GM12878 (cell line): ENCODE data around the gene CSRP3.

Experiments
- CHD4 ChIP-seq: fragments of 200-600 bp; sonication (generic); IDR thresholded peaks from 2 replicates; pipeline ENCODE4 v1.6.1; 2016; ENCODE audit warnings: mild to moderate bottlenecking
- CTCF ChIP-seq, 3 experiments: IDR thresholded peaks in 2 of 3; conservative IDR thresholded peaks in 1 of 3; 2 replicates each; pipeline ENCODE4 v1.5.1; 2011; ENCODE audit warnings: low read depth in 3 of 3, low read length in 3 of 3, mild to moderate bottlenecking in 3 of 3, control low read depth in 2 of 3, moderate library complexity in 2 of 3, inconsistent platforms in 1 of 3, mixed read lengths in 1 of 3; ENCODE audit not compliant: control insufficient read depth in 2 of 3, insufficient read depth in 1 of 3; ENCODE audit errors: extremely low read depth in 1 of 3
- E4F1 ChIP-seq: fragments of 450-650 bp; IDR thresholded peaks from 2 replicates; pipeline ENCODE4 v1.6.1; 2018; ENCODE audit warnings: borderline replicate concordance, mild to moderate bottlenecking; ENCODE audit not compliant: partially characterized antibody
- EZH2 ChIP-seq: IDR thresholded peaks from 2 replicates; pipeline ENCODE4 v1.6.1; 2012; ENCODE audit warnings: low read depth, mild to moderate bottlenecking, control low read depth, inconsistent platforms, low read length, borderline replicate concordance; ENCODE audit not compliant: control insufficient read depth
- HCFC1 ChIP-seq: fragments of 150-350 bp; IDR thresholded peaks from 2 replicates; pipeline ENCODE4 v1.6.1; 2014; ENCODE audit warnings: low read length
- KDM1A ChIP-seq: fragments of 200-600 bp; sonication (generic); IDR thresholded peaks from 2 replicates; pipeline ENCODE4 v1.6.1; 2016; ENCODE audit warnings: borderline replicate concordance
- NR2F1 ChIP-seq: fragments of 450-650 bp; conservative IDR thresholded peaks from 2 replicates; pipeline ENCODE4 v1.6.1; 2017; ENCODE audit warnings: mild to moderate bottlenecking
- NRF1 ChIP-seq: conservative IDR thresholded peaks from 2 replicates; pipeline ENCODE4 v1.6.1; 2011; ENCODE audit warnings: mild to moderate bottlenecking, low read depth, low read length, improper control_type of control experiment
- PML ChIP-seq: IDR thresholded peaks from 2 replicates; pipeline ENCODE4 v1.6.1; 2012; ENCODE audit warnings: low read length, inconsistent platforms
- POLR2A ChIP-seq: IDR thresholded peaks from 2 replicates; pipeline ENCODE4 v1.6.1; 2011; ENCODE audit warnings: low read depth, mild to moderate bottlenecking, low read length
- SIN3A ChIP-seq: IDR thresholded peaks from 2 replicates; pipeline ENCODE4 v1.6.1; 2012; ENCODE audit warnings: low read depth, low read length, improper control_type of control experiment
- TAF1 ChIP-seq: IDR thresholded peaks from 2 replicates; pipeline ENCODE4 v1.6.1; 2011; ENCODE audit warnings: mild to moderate bottlenecking, low read depth, low read length, borderline replicate concordance
- TF ChIP-seq, protein P1 (sequence below): IDR thresholded peaks from 2 replicates; pipeline ENCODE4 v1.6.1; 2012; ENCODE audit warnings: low read length, inconsistent platforms
- TF ChIP-seq, protein P2 (sequence below): IDR thresholded peaks from 2 replicates; pipeline ENCODE4 v1.6.1; 2011; ENCODE audit warnings: mild to moderate bottlenecking, low read depth, low read length, moderate library complexity; ENCODE audit not compliant: insufficient replicate concordance

DNA sequence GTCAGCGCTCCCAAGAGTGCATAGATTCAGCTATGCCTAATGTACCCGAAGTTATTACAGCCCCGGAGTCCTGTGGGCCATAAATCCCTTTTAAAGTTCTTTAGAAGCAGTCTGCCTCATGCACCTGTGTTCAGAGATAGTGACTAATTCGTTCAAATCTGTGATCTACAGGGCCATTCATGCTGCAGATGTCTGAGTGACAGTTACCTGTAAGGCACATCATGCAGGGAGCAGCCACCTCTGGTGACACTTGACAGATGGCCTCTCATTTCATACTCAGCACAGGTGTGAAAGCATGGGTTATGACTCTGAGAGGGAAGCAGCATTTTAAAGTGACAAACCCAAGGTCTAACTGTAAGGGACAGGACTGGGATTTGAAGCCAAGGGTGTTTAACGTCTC, 41.4 kb upstream of the CSRP3 start:
- TF ChIP-seq KDM1A (no peak), NRF1 (no peak), TAF1 (no peak), SIN3A (no peak), E4F1 (no peak), POLR2A (no peak), CTCF (IDR thresholded peaks at IDR 0.05 in 2 of 3, conservative IDR thresholded peaks at IDR 0.05 in 1 of 3; ENCODE audit: control insufficient read depth in 2 of 3, extremely low read depth in 1 of 3, insufficient read depth in 1 of 3, low read depth in 3 of 3, low read length in 3 of 3) (no peak), EZH2 (no peak), CHD4 (no peak), NR2F1 (no peak), PML (no peak), HCFC1 (no peak)
- TF ChIP-seq, protein P1, sequence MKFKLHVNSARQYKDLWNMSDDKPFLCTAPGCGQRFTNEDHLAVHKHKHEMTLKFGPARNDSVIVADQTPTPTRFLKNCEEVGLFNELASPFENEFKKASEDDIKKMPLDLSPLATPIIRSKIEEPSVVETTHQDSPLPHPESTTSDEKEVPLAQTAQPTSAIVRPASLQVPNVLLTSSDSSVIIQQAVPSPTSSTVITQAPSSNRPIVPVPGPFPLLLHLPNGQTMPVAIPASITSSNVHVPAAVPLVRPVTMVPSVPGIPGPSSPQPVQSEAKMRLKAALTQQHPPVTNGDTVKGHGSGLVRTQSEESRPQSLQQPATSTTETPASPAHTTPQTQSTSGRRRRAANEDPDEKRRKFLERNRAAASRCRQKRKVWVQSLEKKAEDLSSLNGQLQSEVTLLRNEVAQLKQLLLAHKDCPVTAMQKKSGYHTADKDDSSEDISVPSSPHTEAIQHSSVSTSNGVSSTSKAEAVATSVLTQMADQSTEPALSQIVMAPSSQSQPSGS = no peak
- TF ChIP-seq, protein P2, sequence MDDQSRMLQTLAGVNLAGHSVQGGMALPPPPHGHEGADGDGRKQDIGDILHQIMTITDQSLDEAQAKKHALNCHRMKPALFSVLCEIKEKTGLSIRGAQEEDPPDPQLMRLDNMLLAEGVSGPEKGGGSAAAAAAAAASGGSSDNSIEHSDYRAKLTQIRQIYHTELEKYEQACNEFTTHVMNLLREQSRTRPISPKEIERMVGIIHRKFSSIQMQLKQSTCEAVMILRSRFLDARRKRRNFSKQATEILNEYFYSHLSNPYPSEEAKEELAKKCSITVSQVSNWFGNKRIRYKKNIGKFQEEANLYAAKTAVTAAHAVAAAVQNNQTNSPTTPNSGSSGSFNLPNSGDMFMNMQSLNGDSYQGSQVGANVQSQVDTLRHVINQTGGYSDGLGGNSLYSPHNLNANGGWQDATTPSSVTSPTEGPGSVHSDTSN = peak; percentile 44
